Neural cell (in vitro differentiated cells): Measurements from ENCODE around the gene HACE1.

Experiments
- CTCF ChIP-seq: fragments of 450-650 bp; IDR thresholded peaks from 2 replicates; pipeline ENCODE4 v1.5.1; 2014; ENCODE audit warnings: antibody characterized with exemption, mild to moderate bottlenecking, moderate library complexity; ENCODE audit not compliant: poor library complexity, severe bottlenecking
- EZH2 ChIP-seq: fragments of 200-600, 300-800 bp; shearing (Covaris generic), sonication (generic); IDR thresholded peaks from 2 replicates; pipeline ENCODE4 v1.6.1; 2014; ENCODE audit warnings: antibody characterized with exemption, low read length, borderline replicate concordance, mild to moderate bottlenecking; ENCODE audit not compliant: insufficient read depth, poor library complexity, severe bottlenecking
- MXI1 ChIP-seq: fragments of 450-650 bp; conservative IDR thresholded peaks from 2 replicates; pipeline ENCODE4 v1.6.1; 2014; ENCODE audit warnings: antibody characterized with exemption, mild to moderate bottlenecking; ENCODE audit not compliant: poor library complexity, severe bottlenecking
- POLR2AphosphoS5 ChIP-seq: IDR thresholded peaks from 2 replicates; pipeline ENCODE4 v1.6.1; 2012
- RAD21 ChIP-seq: fragments of 450-650 bp; conservative IDR thresholded peaks from 2 replicates; pipeline ENCODE4 v1.6.1; 2014; ENCODE audit warnings: antibody characterized with exemption, mild to moderate bottlenecking, moderate library complexity
- SMC3 ChIP-seq: fragments of 450-650 bp; conservative IDR thresholded peaks from 2 replicates; pipeline ENCODE4 v1.6.1; 2014; ENCODE audit warnings: antibody characterized with exemption, mild to moderate bottlenecking, moderate library complexity; ENCODE audit not compliant: poor library complexity

GRCh38 chr6:104788400-104788799 lies 71.3 kb downstream of the HACE1 start:
- no peak for TF ChIP-seq CTCF
- TF ChIP-seq MXI1: no peak
- TF ChIP-seq RAD21: no peak
- TF ChIP-seq SMC3: no peak
- TF ChIP-seq EZH2: no peak
- no peak for TF ChIP-seq POLR2AphosphoS5
